Measurements from ENCODE around the gene MTX3. TPM values are rescaled to one million over a fixed set of nuclear protein-coding genes. Genes with fewer than 3 reads are reported as not detected.

Gene MTX3
- total RNA-seq, 1 donor: 17.7 TPM

DNA sequence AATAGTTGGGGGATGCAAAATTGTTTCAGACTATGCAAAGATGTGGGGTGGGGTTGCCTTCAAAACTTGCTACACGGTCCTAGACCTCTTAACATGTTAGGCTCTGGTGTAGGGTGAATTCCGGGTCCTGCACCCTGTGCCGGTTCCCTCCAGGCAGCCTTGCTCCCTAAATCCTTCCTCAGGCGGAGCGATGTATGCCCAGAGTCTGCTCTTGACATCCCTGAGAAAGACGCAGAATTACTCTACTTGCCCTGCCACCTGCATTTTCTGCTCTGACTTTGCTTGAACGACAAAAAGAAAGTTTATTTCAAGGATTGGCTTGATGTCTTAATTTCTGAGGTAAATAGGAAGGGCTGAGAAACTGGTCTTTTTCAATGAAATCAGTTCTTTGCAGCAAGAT is 44.8 kb upstream of the MTX3 start:
- Histone ChIP-seq H3K27me3 (ENCODE audit: insufficient read depth, low read length) (peaks cover 84% of the 10 kb centered on the region), H3K4me1 (ENCODE audit: insufficient read depth, low read length) (no peaks in the 10 kb centered on the region), H3K79me2 (ENCODE audit: insufficient read depth, low read length) (no peaks in the 10 kb centered on the region), H3K9me3 (ENCODE audit: low read depth, low read length) (no peaks in the 10 kb centered on the region), H2AFZ (ENCODE audit: low read length) (no peak overlapping the region), H3K36me3 (ENCODE audit: insufficient read depth, low read length) (no peaks in the 10 kb centered on the region), H3K4me2 (ENCODE audit: insufficient read depth, low read length) (no peak overlapping the region), H3K27ac (ENCODE audit: low read depth, low read length) (no peak overlapping the region), H3K4me3 (ENCODE audit: insufficient read depth, low read length) (no peak overlapping the region), H4K20me1 (ENCODE audit: insufficient read depth, low read length) (no peaks in the 10 kb centered on the region)
- DNase-seq (ENCODE audit: insufficient read length, low spot score, missing footprints): no peak
- TF ChIP-seq, protein P1, sequence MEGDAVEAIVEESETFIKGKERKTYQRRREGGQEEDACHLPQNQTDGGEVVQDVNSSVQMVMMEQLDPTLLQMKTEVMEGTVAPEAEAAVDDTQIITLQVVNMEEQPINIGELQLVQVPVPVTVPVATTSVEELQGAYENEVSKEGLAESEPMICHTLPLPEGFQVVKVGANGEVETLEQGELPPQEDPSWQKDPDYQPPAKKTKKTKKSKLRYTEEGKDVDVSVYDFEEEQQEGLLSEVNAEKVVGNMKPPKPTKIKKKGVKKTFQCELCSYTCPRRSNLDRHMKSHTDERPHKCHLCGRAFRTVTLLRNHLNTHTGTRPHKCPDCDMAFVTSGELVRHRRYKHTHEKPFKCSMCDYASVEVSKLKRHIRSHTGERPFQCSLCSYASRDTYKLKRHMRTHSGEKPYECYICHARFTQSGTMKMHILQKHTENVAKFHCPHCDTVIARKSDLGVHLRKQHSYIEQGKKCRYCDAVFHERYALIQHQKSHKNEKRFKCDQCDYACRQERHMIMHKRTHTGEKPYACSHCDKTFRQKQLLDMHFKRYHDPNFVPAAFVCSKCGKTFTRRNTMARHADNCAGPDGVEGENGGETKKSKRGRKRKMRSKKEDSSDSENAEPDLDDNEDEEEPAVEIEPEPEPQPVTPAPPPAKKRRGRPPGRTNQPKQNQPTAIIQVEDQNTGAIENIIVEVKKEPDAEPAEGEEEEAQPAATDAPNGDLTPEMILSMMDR (IDR thresholded peaks at IDR 0.05; ENCODE audit: extremely low read depth, low read depth, low read length): no peak

DNA sequence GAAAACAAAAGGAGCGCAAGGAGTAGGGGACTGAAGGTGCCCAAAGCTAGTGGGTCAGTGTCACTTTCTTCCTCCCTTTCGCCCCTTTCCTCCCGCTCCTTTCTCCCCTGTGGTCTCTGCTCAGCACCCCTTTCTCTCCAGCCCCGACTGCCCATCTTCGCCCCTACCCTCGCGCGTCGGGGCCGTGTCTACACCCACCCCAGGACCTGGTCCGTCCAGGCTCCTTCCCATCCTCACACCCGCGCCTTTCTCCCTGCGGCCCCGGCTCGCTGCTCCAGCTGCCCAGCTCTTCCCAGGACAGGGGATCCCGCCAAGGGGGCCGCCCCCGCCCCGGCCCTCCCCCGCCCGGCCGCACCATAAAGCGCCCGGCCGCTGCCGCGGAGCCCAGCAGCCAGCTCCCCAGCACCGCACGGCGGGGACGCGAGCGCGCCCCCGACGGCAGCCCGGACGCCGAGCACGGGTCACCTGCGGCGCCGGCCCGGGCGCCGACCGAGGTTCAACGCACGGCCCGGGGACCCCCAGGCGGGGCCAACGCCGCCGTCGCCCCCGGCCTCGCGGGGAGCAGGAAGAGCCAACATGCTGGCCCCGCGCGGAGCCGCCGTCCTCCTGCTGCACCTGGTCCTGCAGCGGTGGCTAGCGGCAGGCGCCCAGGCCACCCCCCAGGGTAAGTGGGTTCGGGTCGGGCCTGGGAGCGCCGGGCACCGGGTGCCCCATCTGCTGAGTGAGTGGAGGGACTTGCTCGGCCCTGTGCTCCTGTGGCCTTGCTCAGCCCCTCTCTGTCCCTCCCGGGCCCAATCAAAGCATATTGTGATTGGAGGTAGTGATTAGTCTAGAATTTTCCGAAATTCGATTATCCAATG is 44.1 kb upstream of the MTX3 start, which contains the start of gene THBS4:
TSS of gene THBS4 (plus strand) at position 387 of the 860 bp plus-strand sequence. CDS start at position 577, 190 bp downstream.
- Histone ChIP-seq H3K27me3 (ENCODE audit: insufficient read depth, low read length) (peaks cover 84% of the 10 kb centered on the region), H3K4me1 (ENCODE audit: insufficient read depth, low read length) (no peaks in the 10 kb centered on the region), H3K4me2 (ENCODE audit: insufficient read depth, low read length) (no peak within 1 kb of the TSS), H2AFZ (ENCODE audit: low read length) (no peak within 1 kb of the TSS), H3K4me3 (ENCODE audit: insufficient read depth, low read length) (no peak within 1 kb of the TSS), H3K79me2 (ENCODE audit: insufficient read depth, low read length) (no peaks in the 10 kb centered on the region), H4K20me1 (ENCODE audit: insufficient read depth, low read length) (no peaks in the 10 kb centered on the region), H3K27ac (ENCODE audit: low read depth, low read length) (no peak within 1 kb of the TSS), H3K36me3 (ENCODE audit: insufficient read depth, low read length) (no peaks in the 10 kb centered on the region), H3K9me3 (ENCODE audit: low read depth, low read length) (no peaks in the 10 kb centered on the region)
- TF ChIP-seq, protein P1 (IDR thresholded peaks at IDR 0.05; ENCODE audit: extremely low read depth, low read depth, low read length): no peak
- peak; percentile 61 for DNase-seq (ENCODE audit: insufficient read length, low spot score, missing footprints)

DNA sequence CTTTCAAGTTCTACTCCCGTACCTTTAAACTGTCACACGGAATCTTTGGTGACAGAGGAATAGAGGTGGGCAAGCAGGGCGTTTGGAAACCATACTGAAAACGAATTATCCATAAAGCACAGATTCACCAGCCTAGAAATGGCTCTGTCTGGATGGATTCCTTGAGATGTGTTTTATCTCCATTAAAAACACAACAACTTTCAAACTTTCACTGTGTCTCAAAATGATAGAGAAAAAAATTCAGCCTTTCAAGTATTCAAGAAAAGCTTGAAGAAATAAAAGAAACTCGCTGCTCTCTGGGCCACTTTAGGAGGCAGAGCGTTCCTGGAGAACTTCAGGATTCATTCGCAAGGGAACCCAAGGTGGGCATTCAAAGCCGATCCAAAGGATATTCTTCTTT is 43.5 kb upstream of the MTX3 start:
- TF ChIP-seq, protein P1 (IDR thresholded peaks at IDR 0.05; ENCODE audit: extremely low read depth, low read depth, low read length): no peak
- Histone ChIP-seq H3K9me3 (ENCODE audit: low read depth, low read length) (no peaks in the 10 kb centered on the region), H3K36me3 (ENCODE audit: insufficient read depth, low read length) (no peaks in the 10 kb centered on the region), H3K27me3 (ENCODE audit: insufficient read depth, low read length) (peaks cover 78% of the 10 kb centered on the region), H4K20me1 (ENCODE audit: insufficient read depth, low read length) (no peaks in the 10 kb centered on the region), H2AFZ (ENCODE audit: low read length) (no peak overlapping the region), H3K4me1 (ENCODE audit: insufficient read depth, low read length) (no peaks in the 10 kb centered on the region), H3K27ac (ENCODE audit: low read depth, low read length) (no peak overlapping the region), H3K4me3 (ENCODE audit: insufficient read depth, low read length) (no peak overlapping the region), H3K79me2 (ENCODE audit: insufficient read depth, low read length) (no peaks in the 10 kb centered on the region), H3K4me2 (ENCODE audit: insufficient read depth, low read length) (no peak overlapping the region)
- DNase-seq (ENCODE audit: insufficient read length, low spot score, missing footprints): peak; percentile 44

DNA sequence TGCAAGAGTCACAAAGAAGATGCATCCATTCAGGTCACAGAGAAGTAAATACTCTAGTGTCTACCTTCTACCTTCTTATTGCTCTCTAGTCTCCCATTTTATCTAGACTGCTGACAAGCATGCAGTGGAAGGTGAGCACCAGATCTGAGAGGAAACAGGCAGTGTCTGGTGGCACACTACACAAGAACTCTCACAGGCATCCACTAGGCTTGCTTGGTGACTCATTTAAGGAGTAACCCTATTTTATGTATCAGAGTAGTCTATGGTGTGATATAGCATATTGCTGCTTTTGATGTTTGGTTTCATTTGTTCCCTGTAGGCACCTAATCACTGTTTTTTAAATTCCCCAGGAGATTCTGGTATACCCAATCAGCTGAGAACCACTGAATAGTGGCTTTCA is 42.5 kb upstream of the MTX3 start:
- DNase-seq (ENCODE audit: insufficient read length, low spot score, missing footprints): peak; percentile 67
- Histone ChIP-seq H3K36me3 (ENCODE audit: insufficient read depth, low read length) (no peaks in the 10 kb centered on the region), H3K9me3 (ENCODE audit: low read depth, low read length) (no peaks in the 10 kb centered on the region), H3K27ac (ENCODE audit: low read depth, low read length) (no peak overlapping the region), H3K4me3 (ENCODE audit: insufficient read depth, low read length) (no peak overlapping the region), H4K20me1 (ENCODE audit: insufficient read depth, low read length) (no peaks in the 10 kb centered on the region), H3K79me2 (ENCODE audit: insufficient read depth, low read length) (no peaks in the 10 kb centered on the region), H3K4me1 (ENCODE audit: insufficient read depth, low read length) (no peaks in the 10 kb centered on the region), H2AFZ (ENCODE audit: low read length) (no peak overlapping the region), H3K27me3 (ENCODE audit: insufficient read depth, low read length) (peaks cover 67% of the 10 kb centered on the region), H3K4me2 (ENCODE audit: insufficient read depth, low read length) (no peak overlapping the region)
- TF ChIP-seq, protein P1 (IDR thresholded peaks at IDR 0.05; ENCODE audit: extremely low read depth, low read depth, low read length): no peak

All from osteoblast (primary cell).